GM19397 (cell line): Measurements from ENCODE around the gene URB1.
"Not testable (repeated sequence)": the region's sequence is repeated elsewhere in the genome, so short reads cannot be mapped to it uniquely, and the experiment has no call there.

Source experiments
- ATAC-seq: cut with Tn5 transposase; IDR thresholded peaks from one replicate; pipeline ENCODE4 v1.9.1; 2021; ENCODE audit warnings: mild to moderate bottlenecking, moderate library complexity; ENCODE audit not compliant: unreplicated experiment

URB1 gene

DNA sequence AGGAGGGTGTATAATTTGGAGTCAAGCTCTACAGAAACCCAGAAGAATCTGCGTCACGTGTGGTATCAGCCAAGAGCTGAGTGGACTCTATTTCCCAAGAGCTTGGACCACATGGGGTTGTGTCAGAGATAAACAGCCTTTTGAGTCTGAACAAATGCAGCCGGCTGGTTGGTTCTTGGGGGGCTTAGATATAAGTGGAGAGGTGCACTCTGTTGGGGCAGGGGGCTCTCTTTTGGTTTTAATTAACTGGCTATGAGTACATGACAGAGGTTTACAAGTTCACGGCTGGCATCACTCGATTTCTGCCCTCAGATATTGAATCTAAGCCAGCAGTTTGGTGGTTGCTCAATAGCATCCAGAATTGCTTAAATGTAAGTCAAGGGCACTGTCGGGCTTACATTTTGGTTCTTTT is 94.7 kb downstream of the URB1 start:
- no peak for ATAC-seq

DNA sequence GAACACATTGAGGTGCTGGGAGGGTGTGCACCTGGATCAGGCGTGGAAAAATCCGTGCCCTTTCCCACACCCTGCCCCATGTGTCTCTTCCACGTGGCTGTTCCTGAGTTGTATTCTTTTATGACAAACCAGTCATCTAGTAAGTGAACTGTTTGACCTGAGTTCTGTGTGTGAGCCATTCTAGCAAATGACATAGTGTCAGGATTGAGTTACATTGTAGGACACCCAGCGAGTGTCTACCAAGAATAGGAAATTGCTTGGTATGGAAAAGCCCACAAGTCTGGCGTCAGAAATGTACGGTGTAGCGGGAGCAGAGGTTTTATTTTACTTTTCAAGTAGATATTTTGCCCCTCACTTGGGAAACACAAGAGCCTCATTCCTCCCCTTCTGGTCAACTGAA is 95.4 kb downstream of the URB1 start:
- no peak for ATAC-seq

DNA sequence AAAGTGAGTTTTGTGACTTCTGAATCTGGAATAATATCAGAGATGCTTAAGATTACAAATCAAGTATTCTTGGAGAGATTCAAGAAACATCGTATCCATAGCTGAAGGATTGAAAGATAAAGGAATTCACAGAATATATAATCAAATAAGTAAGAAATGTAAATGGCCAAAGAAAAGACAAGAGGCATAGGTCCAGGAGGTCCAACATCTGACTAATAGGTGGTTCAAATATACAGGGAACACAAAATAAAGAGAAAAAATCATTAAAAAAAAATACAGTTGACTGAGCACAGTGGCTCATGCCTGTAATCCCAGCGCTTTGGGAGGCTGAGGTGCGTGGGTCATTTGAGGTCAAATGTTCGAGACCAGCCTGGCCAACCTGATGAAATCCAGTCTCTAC is 107.3 kb downstream of the URB1 start:
- ATAC-seq: no peak

DNA sequence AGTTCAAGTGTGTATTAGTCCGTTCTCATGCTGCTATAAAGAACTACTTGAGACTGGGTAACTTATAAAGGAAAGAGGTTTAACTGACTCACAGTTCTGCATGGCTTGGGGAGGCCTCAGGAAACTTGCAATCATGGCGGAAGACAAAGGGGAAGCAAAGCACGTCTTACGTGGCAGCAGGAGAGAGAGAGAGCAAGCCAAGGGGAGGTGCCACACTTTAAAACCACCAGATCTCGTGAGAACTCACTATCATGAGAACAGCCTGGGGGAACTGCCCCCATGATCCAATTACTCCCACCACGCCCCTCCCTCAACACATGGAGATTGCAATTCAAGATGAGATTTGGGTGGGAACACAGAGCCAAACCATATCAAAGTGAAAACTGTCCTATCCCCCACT is 109.8 kb downstream of the URB1 start:
- ATAC-seq: no peak

DNA sequence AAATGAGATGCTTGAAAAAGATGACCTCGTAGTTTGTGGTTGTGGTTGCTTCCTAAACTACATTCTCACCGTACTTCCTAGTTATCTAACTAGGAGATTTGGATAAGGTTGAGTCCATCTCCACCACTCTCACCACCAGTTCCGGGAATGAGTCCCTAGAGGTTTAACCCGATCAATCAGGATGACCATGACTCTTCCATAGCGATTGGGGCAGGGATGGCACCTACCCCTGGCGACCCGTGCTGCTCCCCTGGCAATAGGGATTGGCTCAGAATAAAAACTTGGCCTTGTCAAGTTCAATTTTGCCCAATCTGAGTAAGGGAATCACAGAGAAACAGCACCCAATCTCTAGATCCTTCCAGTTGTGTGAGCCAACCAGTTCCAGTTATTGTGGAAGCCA is 111.3 kb downstream of the URB1 start:
- no peak for ATAC-seq

DNA sequence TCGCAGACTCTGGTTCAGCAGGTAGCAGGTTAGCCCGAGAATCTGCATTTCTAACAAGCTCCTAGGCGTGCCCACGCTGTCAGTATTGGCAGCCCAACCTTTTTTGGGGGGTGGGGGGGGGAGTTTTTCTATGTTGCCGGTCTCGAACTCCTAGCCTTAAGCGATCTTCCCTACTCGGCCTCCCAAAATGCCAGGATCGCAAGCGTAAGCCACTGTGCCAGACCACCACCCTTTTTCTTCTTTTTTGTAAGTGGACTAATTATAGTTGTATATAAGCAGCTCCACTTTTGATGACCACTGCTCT is 113.5 kb downstream of the URB1 start:
- ATAC-seq: no peak

DNA sequence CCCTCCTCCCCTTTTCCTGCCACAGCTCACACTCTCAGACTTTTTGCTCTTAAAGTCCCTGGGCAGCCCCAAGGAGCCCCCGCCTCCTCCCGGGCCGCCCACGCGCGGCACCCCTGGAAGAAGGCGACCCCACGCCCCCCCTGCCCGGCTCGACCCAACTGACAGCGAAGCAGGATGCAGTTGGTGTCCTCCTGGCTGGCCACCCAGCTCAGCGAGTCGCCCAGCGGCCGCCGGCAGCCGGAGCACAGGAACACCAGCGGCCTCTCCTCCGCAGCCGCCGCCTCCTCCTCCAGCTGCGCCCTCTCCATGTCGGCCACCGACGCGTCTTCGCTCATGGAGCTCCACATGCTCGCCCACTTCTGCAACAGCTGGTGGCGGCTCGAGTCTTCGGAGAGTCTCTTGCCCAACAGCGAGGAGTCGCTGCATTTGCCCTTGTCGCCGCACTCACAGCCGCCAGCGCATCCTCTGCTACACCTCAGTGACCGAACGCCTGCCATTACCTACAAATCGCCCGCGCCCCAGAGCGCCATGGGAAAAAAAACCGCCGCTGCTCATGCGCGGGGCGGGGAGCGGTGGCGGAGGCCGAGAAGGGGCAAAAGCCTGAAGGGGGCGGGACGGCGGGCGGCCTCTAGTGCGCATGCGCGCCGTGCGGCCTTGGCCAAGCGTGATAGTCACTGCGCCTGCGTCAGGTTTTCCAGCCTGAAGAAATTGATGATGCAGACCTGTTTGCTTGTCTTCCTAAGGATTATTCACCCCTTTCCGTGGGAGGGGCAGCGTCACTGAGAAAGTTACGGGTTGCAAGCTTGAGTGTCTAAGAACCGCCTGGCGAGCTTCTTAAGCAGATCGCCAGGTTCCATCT is 114.1 kb downstream of the URB1 start, which contains the start of gene MIS18A:
TSS of gene MIS18A (minus strand) at position 532 of the 859 bp plus-strand sequence. CDS start at position 497, 35 bp downstream.
- peak; percentile 97 for ATAC-seq

DNA sequence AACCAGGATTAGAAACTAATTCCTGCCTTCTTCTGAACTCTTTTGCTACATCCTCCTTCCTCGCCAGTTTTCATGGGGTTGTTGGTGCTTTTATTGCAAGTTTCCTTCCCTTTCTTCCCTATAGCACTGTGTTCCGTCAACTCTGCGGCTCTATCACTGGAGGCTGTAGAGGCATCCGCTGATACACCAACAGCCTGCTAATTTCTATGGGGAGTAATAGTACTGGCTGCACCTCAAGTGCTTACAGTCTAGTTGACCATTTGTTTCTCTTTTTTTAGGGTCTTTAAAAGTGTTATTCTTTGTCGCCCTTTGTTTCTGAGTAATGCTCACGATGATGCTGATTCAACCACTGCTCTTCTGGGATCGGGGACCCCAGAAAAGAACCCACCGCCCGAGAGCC is 114.7 kb downstream of the URB1 start:
- no peak for ATAC-seq

DNA sequence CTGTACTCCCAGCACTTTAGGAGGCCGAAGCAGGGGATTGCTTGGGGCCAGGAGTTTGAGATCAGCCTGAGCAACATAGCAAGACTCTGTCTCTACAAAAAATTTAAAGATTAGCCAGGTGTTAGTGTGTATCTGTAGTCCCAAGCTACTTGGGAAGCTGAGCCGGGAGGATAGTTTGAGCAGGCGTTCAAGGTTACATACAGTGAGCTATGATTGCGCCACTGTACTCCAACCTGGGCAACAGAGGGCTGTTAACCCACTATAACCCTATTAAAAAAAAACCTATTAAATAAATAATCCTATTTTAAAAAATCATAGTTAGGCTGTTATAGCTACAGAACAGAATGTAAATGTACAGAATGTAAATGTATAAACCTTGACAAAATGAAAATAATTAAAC is 116.1 kb downstream of the URB1 start:
- no peak for ATAC-seq

DNA sequence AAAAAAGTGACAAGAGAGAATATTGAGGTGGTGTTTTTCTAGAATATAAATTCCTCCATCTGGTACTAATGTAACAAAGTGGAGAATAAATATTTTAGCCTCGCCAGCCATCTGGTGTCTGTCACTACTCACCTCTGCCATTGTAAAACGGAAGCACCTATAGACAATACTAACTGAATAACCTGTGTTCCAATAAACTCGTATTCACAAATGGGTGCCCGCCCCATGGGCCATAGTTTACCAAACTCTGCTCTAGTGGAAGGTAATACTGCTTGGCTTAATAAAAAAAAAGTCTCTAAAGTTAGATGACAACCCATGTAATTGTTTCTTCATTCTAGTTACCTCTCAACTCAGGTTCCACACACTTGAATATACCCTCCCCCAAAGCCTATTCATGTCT is 122.1 kb downstream of the URB1 start:
- no peak for ATAC-seq

DNA sequence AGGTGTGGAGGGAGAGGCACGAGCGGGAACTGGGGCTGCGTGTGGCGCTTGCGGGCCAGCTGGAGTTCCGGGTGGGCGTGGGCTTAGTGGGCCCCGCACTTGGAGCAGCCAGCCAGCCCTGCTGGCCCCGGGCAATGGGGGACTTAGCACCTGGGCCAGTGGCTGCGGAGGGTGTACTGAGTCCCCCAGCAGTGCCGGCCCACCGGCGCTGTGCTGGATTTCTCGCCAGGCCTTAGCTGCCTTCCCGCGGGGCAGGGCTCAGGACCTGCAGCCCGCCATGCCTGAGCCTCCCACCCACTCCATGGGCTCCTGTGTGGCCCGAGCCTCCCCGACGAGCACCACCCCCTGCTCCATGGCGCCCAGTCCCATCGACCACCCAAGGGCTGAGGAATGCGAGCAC is 127.5 kb downstream of the URB1 start:
- not testable (repeated sequence) for ATAC-seq

DNA sequence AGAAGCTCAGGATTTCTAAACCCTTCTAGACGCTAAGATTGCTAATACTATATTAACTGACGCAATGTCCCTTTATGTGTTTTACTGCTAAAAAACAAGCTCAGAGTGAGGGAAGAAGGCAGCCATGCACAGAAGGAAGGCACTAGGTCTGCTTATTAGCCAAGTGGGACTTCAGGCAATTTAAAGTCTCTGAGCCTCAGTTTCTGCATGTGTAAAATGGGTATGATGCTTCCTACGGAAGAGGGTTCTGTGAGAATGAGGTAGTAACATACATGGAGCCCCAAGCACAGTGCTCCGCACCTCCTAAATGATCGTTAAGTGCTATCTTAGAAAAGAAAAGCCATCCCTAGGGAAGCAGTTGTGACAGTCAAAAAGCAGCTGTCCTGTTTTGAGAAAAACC is 130.9 kb downstream of the URB1 start:
- no peak for ATAC-seq
